T-helper 2 cell treated with Interferon-gamma antibody and Interleukin-4, amounts not matched to agents 5 μg/mL and 100 μg/mL, for 36 hours (primary cell): Measurements from ENCODE around the gene PIWIL4.
"Not testable (repeated sequence)": the region's sequence is repeated elsewhere in the genome, so short reads cannot be mapped to it uniquely, and the experiment has no call there.

Experiments
- DNase-seq: peaks from one replicate; pipeline ENCODE4 v3.0.0; 2021; ENCODE audit warnings: low spot score
- H3K27ac Mint-ChIP-seq: one replicate; pipeline ENCODE4 v1.8.0; 2021; ENCODE audit warnings: mild to moderate bottlenecking, mixed read lengths
- H3K27me3 Mint-ChIP-seq: one replicate; pipeline ENCODE4 v1.8.0; 2021; ENCODE audit warnings: low read depth, mixed read lengths
- H3K36me3 Mint-ChIP-seq: one replicate; pipeline ENCODE4 v1.8.0; 2021; ENCODE audit warnings: low read depth, mixed read lengths
- H3K4me1 Mint-ChIP-seq: one replicate; pipeline ENCODE4 v1.8.0; 2021; ENCODE audit warnings: low read depth, mixed read lengths
- H3K4me3 Mint-ChIP-seq: one replicate; pipeline ENCODE4 v1.8.0; 2022; ENCODE audit warnings: mild to moderate bottlenecking, moderate library complexity, mixed read lengths
- H3K9me3 Mint-ChIP-seq: one replicate; pipeline ENCODE4 v1.8.0; 2021; ENCODE audit warnings: mixed read lengths

PIWIL4 gene

GRCh38 chr11:94643186-94643585, 76.0 kb downstream of the PIWIL4 start:
- H3K27ac Mint-ChIP-seq, DNase-seq, H3K4me3 Mint-ChIP-seq, H3K36me3 Mint-ChIP-seq, H3K9me3 Mint-ChIP-seq, H3K4me1 Mint-ChIP-seq, H3K27me3 Mint-ChIP-seq: not testable (repeated sequence)

GRCh38 chr11:94647926-94648325, 80.8 kb downstream of the PIWIL4 start:
- no peaks in the 10 kb centered on the region for H3K36me3 Mint-ChIP-seq
- no peaks in the 10 kb centered on the region for H3K4me1 Mint-ChIP-seq
- no peak for DNase-seq
- H3K27ac Mint-ChIP-seq = no peak overlapping the region
- no peaks in the 10 kb centered on the region for H3K9me3 Mint-ChIP-seq
- no peak overlapping the region for H3K4me3 Mint-ChIP-seq
- H3K27me3 Mint-ChIP-seq = no peaks in the 10 kb centered on the region

DNA sequence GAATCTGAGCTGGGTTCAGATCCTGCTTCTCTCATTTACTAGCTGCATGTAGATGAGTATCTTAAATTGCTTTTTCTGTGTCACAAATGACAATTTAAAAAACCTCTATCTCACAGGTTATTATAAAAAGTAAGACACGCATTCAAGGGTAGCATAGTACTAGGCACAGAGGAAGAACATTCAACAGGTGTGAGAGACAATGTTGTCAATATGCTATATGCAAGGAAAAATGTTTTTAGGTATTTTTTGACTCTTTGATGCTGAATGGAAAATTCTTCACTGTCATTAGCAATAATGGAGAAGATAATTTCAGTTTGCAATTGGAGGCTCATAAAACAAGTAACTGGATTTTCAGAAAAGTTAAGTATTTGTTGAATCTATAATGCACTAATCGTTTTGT, 81.6 kb downstream of the PIWIL4 start:
- H3K4me1 Mint-ChIP-seq = no peaks in the 10 kb centered on the region
- H3K36me3 Mint-ChIP-seq = no peaks in the 10 kb centered on the region
- no peaks in the 10 kb centered on the region for H3K9me3 Mint-ChIP-seq
- no peak for DNase-seq
- H3K4me3 Mint-ChIP-seq = no peak overlapping the region
- H3K27me3 Mint-ChIP-seq = no peaks in the 10 kb centered on the region
- no peak overlapping the region for H3K27ac Mint-ChIP-seq

DNA sequence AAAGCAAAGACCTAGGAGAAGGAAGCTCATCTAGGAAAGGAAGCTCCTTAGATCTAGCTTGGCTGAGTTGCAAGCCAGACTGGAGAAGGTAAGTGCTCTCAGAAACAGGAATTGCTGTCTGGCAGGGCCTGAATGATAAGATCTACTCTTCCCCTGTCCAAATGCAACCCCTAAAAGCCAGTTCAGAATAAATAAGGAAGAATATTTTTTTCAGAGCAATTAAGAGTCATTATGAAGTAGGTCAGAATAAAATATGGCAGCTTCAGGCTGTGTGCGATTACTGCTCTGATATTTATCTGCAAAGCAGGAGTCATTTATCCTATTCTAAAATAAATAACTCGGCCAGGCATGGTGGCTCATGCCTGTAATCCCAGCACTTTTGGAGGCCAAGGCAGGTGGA, 82.1 kb downstream of the PIWIL4 start:
- Mint-ChIP-seq H3K4me1 (no peaks in the 10 kb centered on the region), H3K27ac (no peak overlapping the region), H3K27me3 (no peaks in the 10 kb centered on the region), H3K4me3 (no peak overlapping the region), H3K9me3 (no peaks in the 10 kb centered on the region), H3K36me3 (no peaks in the 10 kb centered on the region)
- no peak for DNase-seq

DNA sequence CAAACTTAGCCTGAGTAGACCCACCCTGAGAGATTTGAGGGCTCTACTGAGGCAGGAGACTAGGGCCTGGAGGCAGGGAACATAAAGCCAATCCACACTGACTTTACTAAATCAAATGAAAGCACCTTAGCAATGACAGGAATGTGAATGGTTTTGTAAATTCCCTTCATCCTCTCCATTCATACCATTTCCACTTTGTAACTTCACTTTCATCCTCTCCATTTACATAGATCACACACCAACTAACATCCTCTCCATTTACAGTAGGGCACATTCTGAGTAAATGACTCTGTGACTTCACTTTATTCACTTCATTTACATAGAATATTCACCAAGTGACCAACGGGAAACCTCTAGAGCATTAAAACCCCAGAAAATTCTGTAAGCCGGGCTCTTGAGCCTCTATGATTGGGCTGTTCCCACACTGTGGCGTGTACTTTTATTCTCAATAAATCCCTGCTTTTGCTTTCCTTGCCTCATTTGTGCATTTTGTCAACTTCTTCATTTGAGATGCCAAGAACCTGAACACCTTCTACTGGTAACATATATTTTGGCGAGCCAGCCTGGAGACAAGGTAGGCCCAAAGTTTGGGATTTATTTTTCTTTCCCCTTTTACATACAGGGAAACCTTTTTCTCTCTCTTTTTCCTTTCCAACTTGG, 82.9 kb downstream of the PIWIL4 start:
- no peak overlapping the region for H3K4me3 Mint-ChIP-seq
- H3K36me3 Mint-ChIP-seq = no peaks in the 10 kb centered on the region
- no peaks in the 10 kb centered on the region for H3K9me3 Mint-ChIP-seq
- H3K4me1 Mint-ChIP-seq = no peaks in the 10 kb centered on the region
- H3K27ac Mint-ChIP-seq = no peak overlapping the region
- H3K27me3 Mint-ChIP-seq = no peaks in the 10 kb centered on the region
- no peak for DNase-seq

DNA sequence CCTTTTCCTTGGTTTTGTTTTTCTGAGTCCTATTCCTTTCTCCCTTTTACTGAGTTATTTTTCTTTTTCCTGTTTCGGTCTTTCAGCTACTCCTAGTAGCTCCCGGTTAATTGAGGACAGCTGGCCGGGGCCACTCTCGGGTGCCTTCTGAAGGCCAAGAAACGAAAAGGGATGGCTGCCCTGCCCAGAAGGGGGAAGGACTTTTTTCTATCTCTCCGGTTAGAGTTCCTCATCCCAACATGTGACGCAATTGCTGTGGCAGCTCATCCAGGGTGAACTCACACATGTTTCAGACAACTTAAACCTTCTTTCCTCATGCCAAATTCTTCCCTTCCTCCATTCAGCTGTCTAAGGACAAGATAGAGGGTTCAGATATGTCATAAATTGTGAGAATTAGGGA, 83.6 kb downstream of the PIWIL4 start:
- Mint-ChIP-seq H3K4me1 (no peaks in the 10 kb centered on the region), H3K9me3 (no peaks in the 10 kb centered on the region), H3K4me3 (no peak overlapping the region), H3K27me3 (no peaks in the 10 kb centered on the region), H3K36me3 (no peaks in the 10 kb centered on the region), H3K27ac (no peak overlapping the region)
- DNase-seq = no peak

DNA sequence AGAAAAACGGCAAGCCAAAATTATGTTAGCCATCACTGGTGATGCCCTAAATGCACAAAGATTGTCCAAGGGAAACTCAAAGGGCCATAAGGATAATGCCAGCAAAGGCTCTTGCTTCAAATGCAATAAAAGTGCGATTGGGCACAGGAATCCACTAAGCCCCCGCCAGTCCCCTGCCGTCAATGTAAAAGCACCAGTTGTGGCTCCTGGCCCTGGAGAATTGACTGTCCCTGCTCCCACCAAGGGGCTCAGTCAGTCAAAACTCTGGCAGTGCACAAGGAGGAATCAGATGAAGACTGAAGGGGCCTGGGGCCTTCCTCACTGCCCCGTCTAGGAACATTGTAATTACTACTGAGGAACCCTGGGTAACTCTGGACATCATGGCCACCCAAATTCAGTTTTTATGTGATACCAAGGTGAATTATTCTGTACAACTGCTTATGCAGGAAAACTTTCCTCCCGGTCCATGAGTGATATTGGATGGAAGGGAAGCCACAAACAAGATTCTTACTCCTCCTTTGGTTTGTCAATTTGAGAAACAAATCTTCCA, 85.6 kb downstream of the PIWIL4 start:
- no peak for DNase-seq
- peaks cover 9% of the 10 kb centered on the region for H3K27me3 Mint-ChIP-seq
- no peaks in the 10 kb centered on the region for H3K36me3 Mint-ChIP-seq
- no peak overlapping the region for H3K4me3 Mint-ChIP-seq
- H3K4me1 Mint-ChIP-seq = no peaks in the 10 kb centered on the region
- H3K27ac Mint-ChIP-seq = no peak overlapping the region
- no peaks in the 10 kb centered on the region for H3K9me3 Mint-ChIP-seq

DNA sequence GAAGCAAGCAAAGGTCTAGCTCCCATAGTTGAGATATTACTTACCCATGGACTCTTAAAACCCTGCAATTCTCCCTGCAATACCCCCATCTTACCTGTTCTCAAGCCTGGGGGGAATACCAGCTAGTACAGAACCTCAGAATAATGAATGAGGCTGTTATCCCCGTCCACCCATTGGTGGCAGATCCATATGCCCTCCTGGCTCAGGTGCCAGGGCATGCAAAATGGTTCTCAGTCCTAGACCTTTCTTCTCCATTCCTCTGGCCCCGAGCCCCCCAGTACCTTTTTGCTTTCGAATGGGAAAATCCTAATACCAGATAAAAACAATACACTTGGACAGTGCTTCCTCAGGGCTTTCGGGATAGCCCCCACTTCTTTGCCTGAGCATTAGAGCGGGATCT, 86.4 kb downstream of the PIWIL4 start:
- Mint-ChIP-seq H3K27ac (no peak overlapping the region), H3K4me1 (no peaks in the 10 kb centered on the region), H3K4me3 (no peak overlapping the region), H3K36me3 (no peaks in the 10 kb centered on the region), H3K9me3 (no peaks in the 10 kb centered on the region), H3K27me3 (peaks cover 10% of the 10 kb centered on the region)
- no peak for DNase-seq

- no peaks in the 10 kb centered on the region for H3K4me1 Mint-ChIP-seq
- no peaks in the 10 kb centered on the region for H3K36me3 Mint-ChIP-seq
- no peaks in the 10 kb centered on the region for H3K9me3 Mint-ChIP-seq
- H3K27ac Mint-ChIP-seq = no peak overlapping the region
- peaks cover 14% of the 10 kb centered on the region for H3K27me3 Mint-ChIP-seq
- DNase-seq = no peak
- no peak overlapping the region for H3K4me3 Mint-ChIP-seq
Measured at GRCh38 chr11:94654201-94654600, 87.0 kb downstream of the PIWIL4 start.

- Mint-ChIP-seq H3K27me3 (peaks cover 14% of the 10 kb centered on the region), H3K27ac (no peak overlapping the region), H3K9me3 (no peaks in the 10 kb centered on the region), H3K4me3 (no peak overlapping the region), H3K36me3 (no peaks in the 10 kb centered on the region), H3K4me1 (no peaks in the 10 kb centered on the region)
- no peak for DNase-seq
Measured at GRCh38 chr11:94655291-94655690, 88.1 kb downstream of the PIWIL4 start.

DNA sequence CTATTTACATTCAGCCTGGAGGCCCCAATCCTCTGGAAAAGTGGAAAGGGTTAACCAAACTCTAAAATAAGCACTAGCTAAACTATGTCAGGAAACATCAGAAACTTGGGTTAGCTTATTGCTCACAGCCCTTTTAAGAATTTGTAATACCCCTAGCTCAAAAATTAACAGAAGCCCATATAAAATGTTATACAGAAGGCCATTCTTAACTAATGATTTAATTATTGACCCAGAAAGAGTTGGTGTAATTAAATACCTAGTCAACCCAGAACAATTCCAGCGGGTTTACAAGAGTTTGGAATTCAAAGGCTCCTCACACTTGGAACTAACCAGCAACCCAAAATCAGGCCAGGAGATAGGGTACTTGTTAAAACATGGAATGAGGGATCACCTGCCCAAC, 88.8 kb downstream of the PIWIL4 start:
- H3K4me3 Mint-ChIP-seq = no peak overlapping the region
- DNase-seq = no peak
- H3K27me3 Mint-ChIP-seq = peaks cover 15% of the 10 kb centered on the region
- no peaks in the 10 kb centered on the region for H3K36me3 Mint-ChIP-seq
- no peaks in the 10 kb centered on the region for H3K9me3 Mint-ChIP-seq
- no peak overlapping the region for H3K27ac Mint-ChIP-seq
- no peaks in the 10 kb centered on the region for H3K4me1 Mint-ChIP-seq

DNA sequence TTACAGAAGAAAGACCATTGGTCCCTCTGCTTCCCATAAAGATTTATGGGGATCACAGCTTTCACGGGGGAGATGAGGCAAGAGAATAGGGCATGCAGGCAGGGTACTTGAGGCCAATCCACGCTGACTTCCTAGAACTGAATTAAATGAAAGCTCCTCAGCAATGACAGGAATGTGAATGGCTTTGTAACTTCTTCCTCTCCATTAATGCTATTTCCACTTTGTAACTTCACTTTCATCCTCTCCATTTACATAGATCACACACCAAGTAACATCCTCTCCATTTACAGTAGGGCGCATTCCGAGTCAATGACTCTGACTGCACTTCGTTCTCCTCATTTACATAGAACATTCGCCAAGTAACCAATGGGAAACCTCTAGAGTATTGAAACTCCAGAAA, 89.8 kb downstream of the PIWIL4 start:
- peaks cover 21% of the 10 kb centered on the region for H3K27me3 Mint-ChIP-seq
- H3K4me1 Mint-ChIP-seq = peaks cover 3% of the 10 kb centered on the region
- H3K36me3 Mint-ChIP-seq = no peaks in the 10 kb centered on the region
- no peaks in the 10 kb centered on the region for H3K9me3 Mint-ChIP-seq
- H3K27ac Mint-ChIP-seq = no peak overlapping the region
- H3K4me3 Mint-ChIP-seq = no peak overlapping the region
- DNase-seq = no peak

GRCh38 chr11:94657629-94658028, 90.5 kb downstream of the PIWIL4 start:
- Mint-ChIP-seq H3K27me3 (peaks cover 21% of the 10 kb centered on the region), H3K36me3 (no peaks in the 10 kb centered on the region), H3K27ac (no peak overlapping the region)

DNA sequence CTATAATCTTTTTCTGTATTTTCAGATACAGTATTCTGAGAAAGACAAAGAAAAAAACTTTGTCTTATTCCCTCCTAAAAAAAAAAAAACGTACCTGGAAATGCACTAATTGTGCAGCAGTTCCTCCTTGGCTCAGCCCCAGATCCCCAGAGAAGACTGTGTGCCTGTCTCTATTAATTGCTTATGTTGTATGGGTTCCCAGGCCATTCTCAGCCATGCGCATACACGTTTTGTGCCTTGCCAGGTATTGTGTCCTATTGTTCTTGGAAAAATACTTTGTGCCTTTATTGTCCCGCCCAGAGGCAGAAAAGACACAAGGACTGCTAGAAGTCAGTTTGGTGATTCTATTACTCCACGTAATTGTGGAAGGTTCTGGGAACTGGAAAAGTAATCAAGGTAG, 91.2 kb downstream of the PIWIL4 start:
- H3K4me1 Mint-ChIP-seq = peaks cover 3% of the 10 kb centered on the region
- peaks cover 21% of the 10 kb centered on the region for H3K27me3 Mint-ChIP-seq
- H3K4me3 Mint-ChIP-seq = no peak overlapping the region
- H3K36me3 Mint-ChIP-seq = no peaks in the 10 kb centered on the region
- H3K27ac Mint-ChIP-seq = no peak overlapping the region
- DNase-seq = no peak
- H3K9me3 Mint-ChIP-seq = no peaks in the 10 kb centered on the region

More at GRCh38 chr11:94657629-94658028, 90.5 kb downstream of the PIWIL4 start:
- Mint-ChIP-seq H3K9me3 (no peaks in the 10 kb centered on the region), H3K4me1 (peaks cover 3% of the 10 kb centered on the region), H3K4me3 (no peak overlapping the region)
- DNase-seq = no peak

- DNase-seq = no peak
- H3K4me3 Mint-ChIP-seq = no peak overlapping the region
- H3K27ac Mint-ChIP-seq = no peak overlapping the region
- no peaks in the 10 kb centered on the region for H3K36me3 Mint-ChIP-seq
- peaks cover 3% of the 10 kb centered on the region for H3K4me1 Mint-ChIP-seq
- H3K9me3 Mint-ChIP-seq = no peaks in the 10 kb centered on the region
- H3K27me3 Mint-ChIP-seq = peaks cover 21% of the 10 kb centered on the region
Measured at GRCh38 chr11:94658888-94659287, 91.7 kb downstream of the PIWIL4 start.
